HG03064 (cell line): Measurements from ENCODE around the gene IKBKG.
"Not testable (repeated sequence)": the region's sequence is repeated elsewhere in the genome, so short reads cannot be mapped to it uniquely, and the experiment has no call there.

Source experiments
- ATAC-seq: cut with Tn5 transposase; IDR thresholded peaks from one replicate; pipeline ENCODE4 v1.9.1; 2021; ENCODE audit warnings: low read depth; ENCODE audit not compliant: unreplicated experiment

IKBKG gene, protein sequence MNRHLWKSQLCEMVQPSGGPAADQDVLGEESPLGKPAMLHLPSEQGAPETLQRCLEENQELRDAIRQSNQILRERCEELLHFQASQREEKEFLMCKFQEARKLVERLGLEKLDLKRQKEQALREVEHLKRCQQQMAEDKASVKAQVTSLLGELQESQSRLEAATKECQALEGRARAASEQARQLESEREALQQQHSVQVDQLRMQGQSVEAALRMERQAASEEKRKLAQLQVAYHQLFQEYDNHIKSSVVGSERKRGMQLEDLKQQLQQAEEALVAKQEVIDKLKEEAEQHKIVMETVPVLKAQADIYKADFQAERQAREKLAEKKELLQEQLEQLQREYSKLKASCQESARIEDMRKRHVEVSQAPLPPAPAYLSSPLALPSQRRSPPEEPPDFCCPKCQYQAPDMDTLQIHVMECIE

DNA sequence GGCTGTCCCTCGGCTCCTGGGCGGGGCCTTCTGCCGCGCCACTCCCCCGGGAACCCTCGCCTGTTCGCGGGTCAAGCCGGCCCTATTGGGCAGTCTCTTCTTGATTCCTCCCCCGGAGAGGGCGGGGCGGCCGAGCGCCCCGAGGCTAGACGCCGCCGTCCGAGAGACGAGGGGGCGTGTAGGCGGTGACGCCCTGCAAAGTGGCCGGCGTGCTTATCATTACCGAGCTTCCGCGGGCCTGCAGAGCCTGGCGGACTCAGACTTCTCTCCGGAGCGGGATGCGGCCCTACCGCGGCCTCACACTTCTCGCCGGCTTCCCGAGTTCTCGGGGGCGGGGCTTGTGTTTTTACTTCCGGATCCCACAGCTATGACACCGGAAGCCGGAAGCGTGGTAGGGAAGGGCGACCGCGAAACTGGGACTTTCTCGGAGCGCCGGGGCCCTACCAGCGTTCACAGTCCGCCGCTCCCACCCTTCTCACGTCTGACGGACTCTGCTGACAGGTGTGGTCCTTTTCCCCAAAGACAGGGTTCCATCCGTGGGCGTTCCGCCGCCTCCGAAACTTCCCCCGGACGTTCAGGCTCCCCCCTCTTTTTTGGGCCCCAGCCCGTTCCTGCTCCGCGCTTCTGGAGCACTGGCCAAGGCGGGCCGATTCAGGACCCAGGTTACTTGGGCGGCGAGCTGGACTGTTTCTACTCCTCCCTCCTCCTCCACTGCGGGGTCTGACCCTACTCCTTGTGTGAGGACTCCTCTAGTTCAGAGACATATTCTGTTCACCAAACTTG lies at the start of gene IKBKG:
Gene IKBKG, plus strand, starts transcription at position 376 of the 783 bp plus-strand sequence. CDS start 4,383 bp downstream, outside the sequence.
- ATAC-seq = peak; percentile 74

DNA sequence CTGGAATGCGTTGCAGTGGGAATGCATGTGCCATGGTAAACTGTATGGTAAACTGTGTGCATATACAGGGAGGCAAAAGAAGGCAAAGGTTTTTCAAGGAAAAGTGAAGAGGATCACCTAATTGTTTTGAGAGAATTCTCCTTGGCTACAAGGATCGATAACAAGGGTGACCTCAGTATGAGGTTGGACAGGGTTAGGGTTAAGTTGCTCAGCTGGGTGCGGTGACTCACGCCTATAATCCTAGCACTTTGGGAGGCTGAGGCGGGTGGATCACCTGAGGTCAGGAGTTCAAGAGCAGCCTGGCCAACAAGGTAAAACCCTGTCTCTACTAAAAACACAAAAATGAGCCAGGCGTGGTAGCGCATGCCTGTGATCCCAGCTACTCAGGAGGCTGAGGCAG lies 46.0 kb upstream of the IKBKG start:
- not testable (repeated sequence) for ATAC-seq

DNA sequence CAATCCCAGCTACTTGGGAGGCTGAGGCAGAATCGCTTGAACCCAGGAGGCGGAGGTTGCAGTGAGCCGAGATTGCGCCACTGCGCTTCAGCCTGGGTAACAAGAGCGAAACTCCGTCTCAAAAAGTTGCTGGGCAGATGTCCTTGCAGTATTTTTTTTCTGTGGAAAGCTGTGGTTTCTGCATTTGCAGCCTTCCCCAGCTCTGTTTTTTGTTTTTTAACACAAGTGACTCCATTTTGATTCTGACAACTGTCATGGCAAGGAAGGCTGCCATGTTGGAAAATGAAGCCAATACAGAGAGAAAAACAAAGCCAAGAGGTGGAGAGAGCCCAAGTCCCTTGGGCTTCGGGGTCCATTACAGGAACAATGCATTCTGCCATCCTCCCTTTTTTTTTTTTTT lies 45.3 kb upstream of the IKBKG start:
- ATAC-seq = no peak

DNA sequence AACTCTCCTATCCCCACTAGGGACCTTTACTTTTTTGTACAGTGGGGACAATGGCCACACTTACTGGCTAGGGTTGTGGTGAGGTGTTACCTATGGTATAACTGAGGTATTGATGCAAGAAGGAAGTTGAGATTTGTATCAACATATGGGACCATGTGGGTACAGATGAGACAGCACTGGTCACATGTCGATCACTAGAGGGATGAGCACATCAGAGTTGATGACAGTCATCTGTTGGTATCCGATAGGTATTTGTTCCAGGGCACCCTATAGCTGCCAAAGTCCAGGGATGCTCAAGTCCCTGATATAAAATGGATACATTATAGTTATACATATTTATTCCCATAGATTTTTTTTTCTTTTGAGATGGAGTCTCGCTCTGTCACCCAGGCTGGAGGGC lies 44.4 kb upstream of the IKBKG start:
- no peak for ATAC-seq

DNA sequence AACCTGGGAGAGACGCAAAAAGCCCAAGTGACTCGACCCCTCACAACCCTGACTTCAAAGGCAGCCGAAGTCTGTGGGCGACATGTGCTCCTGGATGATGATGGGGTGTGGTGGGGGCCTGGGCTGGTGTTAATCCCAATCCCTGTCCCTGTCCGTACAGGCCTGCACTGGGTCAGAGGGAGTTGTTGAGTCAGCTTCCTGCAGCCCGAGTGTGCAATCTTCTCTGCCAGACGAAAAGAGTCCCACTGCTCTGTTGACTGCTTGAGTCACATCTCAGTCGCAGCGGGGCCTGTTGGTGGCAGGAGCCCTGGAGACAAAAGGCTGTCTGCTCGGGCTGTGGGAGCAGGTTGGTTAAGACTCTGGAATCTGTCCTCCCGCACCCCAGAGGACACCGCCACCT lies 41.7 kb upstream of the IKBKG start:
- ATAC-seq = no peak

DNA sequence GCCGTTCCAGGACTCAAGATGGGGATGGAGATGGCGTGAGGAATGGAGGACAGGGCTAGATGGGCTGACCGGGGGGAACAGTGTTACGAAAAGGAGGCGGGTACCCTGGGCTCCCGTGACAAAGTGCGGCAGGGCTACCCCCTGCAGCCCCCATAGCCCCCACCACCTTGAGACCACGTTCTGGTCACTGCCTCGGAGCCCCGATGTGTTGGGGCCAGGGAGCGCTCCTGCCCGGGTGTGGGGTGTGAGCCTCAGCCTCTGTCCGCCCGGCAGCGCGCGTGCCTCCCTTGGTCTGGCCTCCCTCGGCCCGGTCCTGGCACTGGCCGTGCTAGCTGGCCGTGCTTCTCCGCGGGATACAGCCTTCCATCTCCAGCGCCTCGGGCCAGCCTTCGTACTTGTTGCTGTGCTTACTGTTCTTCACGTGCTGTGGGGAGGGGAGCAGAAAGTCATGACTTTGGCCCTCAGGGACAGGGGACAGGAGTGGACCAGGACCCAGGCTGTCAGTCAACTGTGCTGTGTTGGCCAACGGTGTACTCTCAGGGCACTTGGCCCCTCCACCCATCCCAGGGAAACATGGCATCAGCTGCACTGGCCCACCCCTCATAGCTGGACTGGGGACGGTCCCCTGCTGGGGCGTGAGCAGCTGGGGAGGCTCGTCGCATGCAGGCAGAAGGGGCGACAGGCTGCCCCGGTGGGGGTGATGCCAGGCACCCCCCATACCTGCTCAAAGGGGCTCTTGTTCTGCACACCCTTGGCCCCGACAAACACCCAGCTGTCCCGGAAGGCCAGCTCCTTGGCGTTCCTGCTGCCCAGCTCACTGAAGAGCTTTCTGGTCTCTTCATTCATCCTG lies 40.7 kb upstream of the IKBKG start:
- ATAC-seq = no peak

DNA sequence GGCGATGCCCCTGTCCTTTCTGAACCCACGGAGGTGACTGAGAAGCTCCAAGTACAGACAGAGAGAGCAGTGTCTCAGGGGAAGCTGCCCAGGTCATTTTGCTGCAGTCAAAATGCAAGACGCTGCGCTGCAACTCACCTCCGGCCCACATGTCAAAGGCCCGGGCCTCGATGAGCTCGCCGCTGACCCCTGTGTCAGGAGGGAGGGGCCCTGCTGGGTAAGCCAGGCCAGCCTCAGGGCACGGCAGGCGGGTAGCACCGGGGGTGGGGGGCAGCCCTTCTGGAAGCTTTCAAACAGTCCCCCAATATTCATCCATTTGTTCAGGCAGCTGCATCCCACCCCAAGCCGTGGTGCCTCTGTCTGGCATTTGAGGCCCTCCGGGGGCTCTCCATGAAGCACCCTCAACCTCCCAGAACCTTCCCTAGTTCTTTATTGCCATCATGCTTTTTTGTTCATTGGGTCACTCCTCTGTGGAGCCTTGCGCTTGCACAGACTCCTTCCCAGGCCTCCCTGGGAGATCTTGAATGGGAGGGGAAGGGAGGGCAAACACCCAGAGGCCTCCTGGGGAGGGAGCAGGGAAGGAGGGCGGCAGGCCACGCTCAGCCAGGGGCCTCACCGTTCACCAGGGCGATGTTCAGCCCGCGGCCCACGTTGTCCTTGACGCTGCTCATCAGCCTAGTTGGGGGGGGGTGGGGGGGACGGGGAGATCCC lies 39.6 kb upstream of the IKBKG start:
- no peak for ATAC-seq

DNA sequence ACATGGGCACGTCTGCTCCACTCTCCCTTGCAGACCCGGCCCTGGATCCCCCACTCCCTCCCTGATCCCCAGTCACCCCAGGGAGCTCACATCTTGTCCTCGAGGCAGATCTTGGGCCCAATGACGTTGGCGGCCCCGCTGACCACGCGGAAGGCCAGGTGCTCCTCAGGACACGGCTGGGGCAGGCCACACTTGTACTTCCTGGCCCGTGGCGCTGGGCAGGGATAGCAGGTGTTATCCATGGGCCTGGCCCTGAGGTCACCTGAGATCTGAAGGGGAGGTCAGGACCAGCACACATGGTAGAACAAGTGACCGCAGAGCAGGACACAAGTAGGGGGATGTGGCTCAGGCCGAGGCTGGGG lies 39.1 kb upstream of the IKBKG start:
- ATAC-seq = no peak

DNA sequence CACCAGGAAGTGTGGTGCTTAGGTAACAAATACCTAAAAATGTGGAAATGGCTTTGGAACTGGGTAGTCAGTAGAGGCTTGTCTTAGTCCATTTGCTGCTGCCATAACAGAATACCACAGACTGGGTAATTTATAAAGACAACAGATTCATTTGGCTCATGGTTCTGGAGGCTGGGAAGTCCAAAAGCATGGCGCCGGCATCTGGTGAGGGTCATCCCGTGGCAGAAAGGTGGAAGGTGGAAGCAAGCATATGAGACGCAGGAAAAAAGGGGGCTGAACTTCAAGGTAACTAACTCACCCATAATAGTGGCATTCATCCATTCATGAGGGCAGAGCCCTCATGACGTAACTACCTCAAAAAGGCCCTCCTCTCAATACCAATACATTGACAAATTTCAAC lies 38.0 kb upstream of the IKBKG start:
- no peak for ATAC-seq

DNA sequence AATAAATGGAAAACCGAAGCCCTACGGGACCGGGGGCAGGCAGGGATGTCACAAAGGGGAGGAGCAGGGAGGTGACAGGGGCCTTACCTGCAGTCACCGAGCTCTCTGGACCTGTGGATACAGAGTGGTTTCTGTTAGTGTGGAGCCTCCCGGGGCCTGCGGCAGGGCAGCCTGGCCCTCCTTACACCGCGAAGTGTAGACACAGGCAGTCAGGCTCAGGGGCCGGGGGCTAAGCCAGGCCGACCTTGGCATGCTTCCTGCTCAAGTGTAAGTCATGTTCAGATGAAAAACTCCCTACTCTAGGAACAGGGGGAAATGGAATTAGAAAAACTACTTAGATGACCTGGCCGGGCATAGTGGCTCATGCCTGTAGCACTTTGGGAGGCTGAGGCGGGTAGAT lies 35.7 kb upstream of the IKBKG start:
- ATAC-seq = no peak

DNA sequence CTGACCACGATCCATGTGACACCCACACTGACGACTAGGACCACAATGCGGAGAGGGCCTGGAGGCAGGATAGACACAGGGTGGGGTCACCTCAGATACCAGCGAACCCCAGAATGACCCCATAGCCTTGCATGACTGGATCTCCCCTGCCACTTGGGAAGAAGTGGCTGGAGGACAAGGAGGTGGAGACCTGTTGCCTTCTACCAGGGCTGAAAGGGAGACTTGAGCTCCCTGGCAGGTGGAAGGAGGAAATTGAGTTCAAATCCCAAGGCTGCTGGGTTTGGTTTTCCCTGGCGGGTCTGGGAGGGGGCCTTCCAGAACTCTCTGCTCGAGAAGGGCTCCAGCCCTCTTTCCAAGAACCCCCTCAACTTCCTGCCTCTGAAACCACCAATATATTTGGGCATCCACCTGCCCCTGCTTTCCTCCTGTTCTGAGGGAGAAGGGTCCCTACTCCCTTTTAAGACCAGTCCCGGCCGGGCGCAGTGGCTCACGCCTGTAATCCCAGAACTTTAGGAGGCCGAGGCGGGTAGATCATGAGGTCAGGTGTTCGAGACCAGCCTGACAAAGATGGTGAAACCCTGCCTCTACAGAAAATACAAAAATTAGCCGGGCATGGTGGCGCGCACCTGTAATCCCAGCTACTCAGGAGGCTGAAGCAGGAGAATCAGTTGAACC lies 34.4 kb upstream of the IKBKG start:
- no peak for ATAC-seq

DNA sequence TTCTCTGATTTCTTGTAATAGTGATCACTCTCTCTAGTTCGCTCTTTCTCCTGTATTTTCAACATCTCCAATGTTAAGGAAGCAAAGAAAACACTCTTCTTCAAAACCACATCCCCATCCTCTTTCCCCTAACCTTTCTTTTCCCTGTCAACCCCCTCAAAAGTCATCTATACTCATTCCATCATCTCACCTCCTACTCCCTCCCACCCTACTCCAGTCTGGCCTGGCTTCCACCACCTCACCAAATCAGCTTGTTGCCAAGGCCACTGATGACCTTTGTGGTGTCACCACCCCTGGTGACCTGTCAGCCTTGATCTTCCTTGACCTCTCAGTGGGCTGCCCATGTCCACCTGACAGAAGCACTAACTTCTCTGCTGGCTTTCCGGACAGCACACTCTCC lies 33.7 kb upstream of the IKBKG start:
- no peak for ATAC-seq

DNA sequence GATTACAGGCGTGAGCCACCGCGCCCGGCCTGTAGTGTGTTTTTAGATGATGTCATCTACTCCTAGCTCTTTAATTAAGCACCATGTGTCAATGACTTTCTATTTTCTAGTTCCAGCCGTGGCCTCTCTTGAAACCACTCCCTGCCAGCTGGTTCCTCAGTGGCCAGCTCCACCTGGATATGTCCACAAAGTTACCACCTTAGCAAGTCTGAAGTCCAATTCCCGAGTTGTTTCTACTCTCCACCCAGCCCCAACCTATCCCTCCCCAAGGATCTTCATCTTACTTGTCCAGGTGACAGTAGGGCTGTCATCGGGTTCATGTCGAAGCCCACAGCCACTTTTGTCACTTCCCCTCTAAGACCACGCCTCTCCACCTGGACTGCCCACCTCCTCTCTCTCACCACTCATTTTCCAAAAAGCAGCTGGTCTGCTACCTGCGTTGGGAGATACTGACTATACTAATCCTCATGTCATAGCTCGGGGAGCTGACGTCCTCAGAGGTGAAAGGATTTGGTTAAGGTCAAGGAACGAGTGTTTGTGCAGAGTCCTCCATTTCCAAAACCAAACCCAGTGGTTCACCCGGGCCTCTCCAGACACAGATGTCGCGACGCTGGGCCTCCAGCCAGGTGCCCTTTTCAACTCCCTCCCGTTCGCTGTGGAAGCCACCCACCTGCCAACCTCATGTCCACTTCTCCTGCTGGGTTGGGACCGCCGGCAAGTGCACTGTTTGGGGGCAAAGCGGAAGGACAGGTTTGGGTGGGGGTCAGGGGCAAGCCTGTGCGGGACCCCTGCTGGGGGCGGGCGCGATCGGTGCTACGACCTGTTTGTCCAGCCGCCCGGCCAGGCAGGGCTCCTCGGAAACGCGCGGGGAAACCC lies 32.1 kb upstream of the IKBKG start:
- no peak for ATAC-seq

DNA sequence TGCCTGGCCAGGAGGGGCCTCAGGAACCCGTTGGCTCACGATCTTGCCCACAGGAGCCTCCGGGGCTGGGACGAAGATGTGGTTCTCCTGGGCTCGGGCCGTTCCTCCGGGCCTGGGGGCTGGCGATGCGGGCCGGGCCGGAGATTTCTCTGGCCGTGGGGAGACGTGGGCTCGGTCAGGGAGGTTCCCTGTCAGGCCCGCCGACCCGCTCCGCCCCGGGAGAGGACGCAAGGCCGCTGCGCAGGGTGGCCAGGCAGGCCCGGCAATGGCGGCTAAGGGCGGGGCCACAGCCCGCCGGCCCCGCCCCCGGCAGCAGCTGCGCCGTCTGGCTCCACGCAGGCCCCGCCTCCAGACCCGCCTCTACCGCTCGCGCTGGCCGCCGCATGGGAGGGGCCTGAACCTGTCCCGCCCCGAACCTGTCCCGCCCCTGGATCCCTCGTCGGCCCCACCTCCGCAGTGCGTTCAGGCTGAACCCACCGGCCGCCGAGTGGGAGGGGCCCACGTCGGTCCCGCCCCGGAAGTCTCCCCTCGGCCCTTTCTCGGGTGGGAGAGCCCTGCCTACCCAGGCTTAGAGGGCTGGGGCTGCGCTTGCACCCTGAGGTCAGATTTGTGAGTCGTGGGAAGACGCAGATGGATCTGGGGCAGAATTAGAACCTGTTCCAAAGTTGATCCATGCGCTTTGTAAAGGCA lies 31.3 kb upstream of the IKBKG start, which contains the start of gene FAM3A:
Gene FAM3A, minus strand, starts transcription at position 267 of the 690 bp plus-strand sequence. CDS start 460 bp downstream, outside the sequence.
- peak; percentile 90 for ATAC-seq

DNA sequence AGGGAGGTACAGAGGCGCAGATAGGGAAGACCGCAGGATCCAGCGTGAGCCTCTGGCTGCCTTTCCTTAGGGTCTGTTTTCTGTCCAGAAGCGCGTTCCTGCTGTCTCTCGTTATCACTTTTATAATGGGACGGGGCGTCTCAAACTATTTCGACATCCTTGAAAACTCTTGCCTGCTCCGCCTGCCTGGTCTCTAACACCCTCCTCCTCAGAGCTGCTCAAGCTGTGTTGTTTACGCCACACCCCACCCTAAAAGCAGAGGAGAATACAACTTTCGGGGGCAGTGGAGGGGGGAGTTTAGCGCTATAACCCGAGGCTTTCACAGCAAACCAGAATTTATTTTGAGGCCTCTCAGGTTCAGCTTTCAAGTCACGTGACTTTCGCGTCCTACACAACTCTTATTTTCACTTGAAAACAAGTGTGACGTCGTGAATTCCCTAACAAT lies 30.7 kb upstream of the IKBKG start:
- ATAC-seq = no peak

DNA sequence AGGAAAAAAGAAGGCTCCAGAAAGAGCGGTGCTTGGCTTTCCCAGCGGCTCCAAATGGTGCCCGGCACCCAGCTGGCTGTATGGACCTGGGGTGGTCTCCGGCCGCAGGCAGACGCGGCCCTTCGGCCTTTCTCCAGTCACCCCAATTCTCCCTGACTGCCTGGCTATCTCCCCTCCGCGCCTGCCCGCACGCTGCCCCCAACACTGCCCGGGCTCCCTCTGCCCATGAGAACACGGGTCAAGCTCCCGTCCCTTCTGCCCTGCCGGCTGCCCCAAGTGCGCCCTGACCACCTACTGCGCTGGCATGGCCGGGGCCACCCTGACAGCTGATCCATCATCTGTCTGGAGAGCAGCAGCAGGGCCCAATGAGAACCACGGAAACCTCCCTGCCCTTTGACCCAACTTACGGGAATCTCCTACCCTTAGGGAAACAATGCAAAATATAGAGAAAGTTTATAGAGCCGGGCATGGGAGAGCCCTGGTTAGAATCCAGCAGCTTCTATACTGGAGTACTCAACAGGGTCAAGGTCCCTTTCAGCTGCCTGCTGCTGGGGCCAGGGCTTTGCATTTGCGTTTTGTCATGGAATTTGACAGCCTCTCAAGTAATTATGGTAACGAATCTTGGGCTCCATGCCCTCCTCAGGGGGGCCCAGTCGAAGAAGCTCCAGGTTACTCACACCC lies 30.2 kb upstream of the IKBKG start:
- no peak for ATAC-seq

DNA sequence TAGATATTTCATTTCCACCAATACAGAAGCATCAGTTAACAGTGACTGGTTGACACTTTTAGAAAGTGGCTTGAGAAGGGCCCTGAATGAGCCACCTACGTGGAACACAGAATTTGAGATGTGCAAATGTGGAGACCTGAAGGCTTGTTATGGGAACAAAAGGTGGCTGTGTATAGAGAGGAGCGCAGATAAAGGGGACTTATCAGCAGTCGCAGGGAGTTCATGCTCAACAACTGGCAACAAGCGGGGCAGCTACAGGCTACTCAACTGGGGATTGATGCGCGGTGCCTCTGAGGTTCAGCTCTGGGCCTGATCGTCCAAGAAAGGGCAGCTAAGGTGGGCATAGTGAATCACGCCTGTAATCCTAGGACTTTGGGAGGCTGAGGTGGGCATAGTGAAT lies 28.0 kb upstream of the IKBKG start:
- no peak for ATAC-seq
